A673 (cell line): ENCODE measurements around the gene TRABD. TPM values are rescaled to one million over a fixed set of nuclear protein-coding genes. Genes with fewer than 3 reads are reported as not detected.

Experiments
- BruUV-seq: library from RNA; stranded (reverse); fragments of 400-500 nt; replicated peaks from 2 replicates; lab custom pipeline; 2021; lab: Mats Ljungman, UMichigan
- CTCF ChIA-PET: fragments of 300-600 bp; sonication (Branson Sonifier 250); formaldehyde crosslinking; loops from one replicate; lab custom pipeline; 2022; ENCODE audit warnings: antibody characterized with exemption; lab: Charles Lee
- POLR2A ChIA-PET: fragments of 300-600 bp; sonication (Branson Sonifier 250); formaldehyde crosslinking; loops from one replicate; lab custom pipeline; 2022; ENCODE audit warnings: antibody characterized with exemption; ENCODE audit not compliant: low non-redundant PET; lab: Charles Lee
- DNase-seq: peaks from one replicate; pipeline ENCODE4 v3.0.0-alpha.2; 2015; ENCODE audit warnings: low spot score
- H3K27ac ChIP-seq: fragments of 200-600 bp; sonication (generic); 2 replicates; pipeline ENCODE4 v1.5.1; 2016; ENCODE audit warnings: mixed run types, low read depth, mild to moderate bottlenecking, mixed read lengths, antibody characterized with exemption, low read length; ENCODE audit not compliant: poor library complexity, severe bottlenecking
- H3K27me3 ChIP-seq: fragments of 200-600 bp; sonication (generic); replicated peaks from 2 replicates; pipeline ENCODE4 v1.6.1; 2017; ENCODE audit warnings: mixed run types, low read depth, mild to moderate bottlenecking, mixed read lengths, antibody characterized with exemption, low read length; ENCODE audit not compliant: insufficient read depth, poor library complexity
- H3K36me3 ChIP-seq: fragments of 200-600 bp; sonication (generic); 2 replicates; pipeline ENCODE4 v1.6.1; 2016; ENCODE audit warnings: mixed run types, mild to moderate bottlenecking, mixed read lengths, antibody characterized with exemption, low read length; ENCODE audit not compliant: insufficient read depth, poor library complexity, severe bottlenecking
- H3K4me1 ChIP-seq: fragments of 200-600 bp; sonication (generic); 2 replicates; pipeline ENCODE4 v1.6.1; 2017; ENCODE audit warnings: mixed run types, mild to moderate bottlenecking, mixed read lengths, antibody characterized with exemption, low read length; ENCODE audit not compliant: insufficient read depth, poor library complexity, severe bottlenecking
- H3K4me3 ChIP-seq: fragments of 200-600 bp; sonication (generic); 2 replicates; pipeline ENCODE4 v1.5.1; 2016; ENCODE audit warnings: low read depth, mixed run types, mild to moderate bottlenecking, mixed read lengths, low read length; ENCODE audit not compliant: poor library complexity, severe bottlenecking
- H3K9me3 ChIP-seq: fragments of 200-600 bp; sonication (generic); 2 replicates; pipeline ENCODE4 v1.6.1; 2016; ENCODE audit warnings: mixed run types, low read depth, mild to moderate bottlenecking, mixed read lengths, antibody characterized with exemption, low read length; ENCODE audit not compliant: poor library complexity, severe bottlenecking
- CTCF ChIP-seq: fragments of 300-800, 200-600 bp; sonication (generic); conservative IDR thresholded peaks from 2 replicates; pipeline ENCODE4 v1.5.1; 2017; ENCODE audit warnings: low read depth, mild to moderate bottlenecking, antibody characterized with exemption, low read length, moderate library complexity, mixed read lengths
- EZH2 ChIP-seq: fragments of 200-600 bp; sonication (generic); IDR thresholded peaks from 2 replicates; pipeline ENCODE4 v1.6.1; 2017; ENCODE audit warnings: borderline replicate concordance, low read depth, mild to moderate bottlenecking, mixed read lengths, antibody characterized with exemption, low read length; ENCODE audit not compliant: poor library complexity, severe bottlenecking
- intact Hi-C: fragments of 100-400 bp; cut with micrococcal nuclease; formaldehyde crosslinking; loops from one replicate; pipeline ENCODE4 v1.10.0; 2022; ENCODE audit not compliant: unreplicated experiment
- total RNA-seq: library from RNA; stranded (reverse); gene quantifications from 2 replicates; pipeline ENCODE4 v1.2.3, GENCODE V29; 2021

The TRABD gene
- total RNA-seq, 1 experiment from 2014 or later, result 63.9 TPM

GRCh38 chr22:50229370-50229769 is 43.7 kb downstream of the TRABD start:
- POLR2A ChIA-PET, result no interaction called here
- no peaks in the 10 kb centered on the region for H3K27me3 ChIP-seq
- TF ChIP-seq EZH2, result no peak
- H3K27ac ChIP-seq, result no peak overlapping the region
- DNase-seq, result no peak
- peaks cover 5% of the 10 kb centered on the region for H3K36me3 ChIP-seq
- intact Hi-C loops, result no loop called here
- H3K4me1 ChIP-seq, result no peaks in the 10 kb centered on the region
- H3K9me3 ChIP-seq, result no peaks in the 10 kb centered on the region
- H3K4me3 ChIP-seq, result no peak overlapping the region
- CTCF ChIA-PET, result no interaction called here
- BruUV-seq, result no TSS peak

- no TSS peak for BruUV-seq
- Histone ChIP-seq H3K27me3 (no peaks in the 10 kb centered on the region), H3K9me3 (no peaks in the 10 kb centered on the region), H3K36me3 (peaks cover 3% of the 10 kb centered on the region), H3K4me3 (no peak overlapping the region), H3K27ac (no peak overlapping the region), H3K4me1 (no peaks in the 10 kb centered on the region)
- intact Hi-C loops, result no loop called here
- no peak for DNase-seq
- POLR2A ChIA-PET, result no interaction called here
- no peak for TF ChIP-seq CTCF
- no peak for TF ChIP-seq EZH2
- CTCF ChIA-PET, result no interaction called here
These were observed 46.9 kb downstream of the TRABD start for GRCh38 chr22:50232481-50233151.

GRCh38 chr22:50233223-50233622 is 47.5 kb downstream of the TRABD start:
- Histone ChIP-seq H3K36me3 (peaks cover 3% of the 10 kb centered on the region), H3K27ac (no peak overlapping the region), H3K4me1 (no peaks in the 10 kb centered on the region), H3K4me3 (no peak overlapping the region), H3K27me3 (no peaks in the 10 kb centered on the region), H3K9me3 (no peaks in the 10 kb centered on the region)
- no TSS peak for BruUV-seq
- POLR2A ChIA-PET, result no interaction called here
- no peak for DNase-seq
- intact Hi-C loops, result no loop called here
- CTCF ChIA-PET, result no interaction called here
- no peak for TF ChIP-seq CTCF
- no peak for TF ChIP-seq EZH2
